IPS-18c (cell line): ENCODE data around the gene ZNF219.

ENCODE experiments used
- H3K4me3 ChIP-seq: 2 replicates; pipeline ENCODE4 v1.7.0; 2013; ENCODE audit warnings: low read depth, mild to moderate bottlenecking, low read length, moderate library complexity; ENCODE audit not compliant: insufficient read depth
- H3K9me3 ChIP-seq: one replicate; pipeline ENCODE4 v1.6.1; 2013; ENCODE audit warnings: mild to moderate bottlenecking, low read length, moderate library complexity; ENCODE audit not compliant: control insufficient read depth, insufficient read depth

The ZNF219 gene

GRCh38 chr14:21059842-21060613, 38.4 kb downstream of the ZNF219 start:
- Histone ChIP-seq H3K4me3 (no peak overlapping the region), H3K9me3 (no peaks in the 10 kb centered on the region)

- Histone ChIP-seq H3K9me3 (no peaks in the 10 kb centered on the region), H3K4me3 (no peak overlapping the region)
These were observed 39.6 kb downstream of the ZNF219 start for GRCh38 chr14:21058903-21059302.

- H3K9me3 ChIP-seq: no peaks in the 10 kb centered on the region
- H3K4me3 ChIP-seq: no peak within 1 kb of the TSS
These were observed 40.4 kb downstream of the ZNF219 start, which contains the start of gene RNASE8 for GRCh38 chr14:21057803-21058675. TSS of gene RNASE8 (plus strand) at chr14:21057822. CDS start at chr14:21057893, 71 bp downstream.

GRCh38 chr14:21056520-21057163, 41.8 kb downstream of the ZNF219 start:
- Histone ChIP-seq H3K4me3 (no peak overlapping the region), H3K9me3 (no peaks in the 10 kb centered on the region)

- Histone ChIP-seq H3K4me3 (no peak overlapping the region), H3K9me3 (no peaks in the 10 kb centered on the region)
These were observed 42.9 kb downstream of the ZNF219 start for GRCh38 chr14:21055432-21056117.

GRCh38 chr14:21054768-21055145, 43.7 kb downstream of the ZNF219 start:
- Histone ChIP-seq H3K4me3 (no peak overlapping the region), H3K9me3 (no peaks in the 10 kb centered on the region)

- no peaks in the 10 kb centered on the region for H3K9me3 ChIP-seq
- no peak overlapping the region for H3K4me3 ChIP-seq
These were observed 44.2 kb downstream of the ZNF219 start for GRCh38 chr14:21054123-21054767.

- no peaks in the 10 kb centered on the region for H3K9me3 ChIP-seq
- no peak overlapping the region for H3K4me3 ChIP-seq
These were observed 45.0 kb downstream of the ZNF219 start for GRCh38 chr14:21053184-21054122.

- Histone ChIP-seq H3K4me3 (no peak overlapping the region), H3K9me3 (no peaks in the 10 kb centered on the region)
These were observed 47.9 kb downstream of the ZNF219 start for GRCh38 chr14:21050597-21050996.

- Histone ChIP-seq H3K4me3 (no peak overlapping the region), H3K9me3 (no peaks in the 10 kb centered on the region)
These were observed 49.2 kb downstream of the ZNF219 start for GRCh38 chr14:21049271-21049673.

- no peaks in the 10 kb centered on the region for H3K9me3 ChIP-seq
- H3K4me3 ChIP-seq: no peak overlapping the region
These were observed 49.8 kb downstream of the ZNF219 start for GRCh38 chr14:21048638-21049037.

GRCh38 chr14:21047378-21047781, 51.1 kb downstream of the ZNF219 start:
- H3K9me3 ChIP-seq: no peaks in the 10 kb centered on the region
- H3K4me3 ChIP-seq: no peak overlapping the region

- Histone ChIP-seq H3K9me3 (no peaks in the 10 kb centered on the region), H3K4me3 (no peak overlapping the region)
These were observed 54.4 kb downstream of the ZNF219 start for GRCh38 chr14:21043974-21044618.

- H3K9me3 ChIP-seq: no peaks in the 10 kb centered on the region
- H3K4me3 ChIP-seq: no peak overlapping the region
These were observed 55.0 kb downstream of the ZNF219 start for GRCh38 chr14:21043387-21043973.

- Histone ChIP-seq H3K4me3 (no peak overlapping the region), H3K9me3 (no peaks in the 10 kb centered on the region)
These were observed 55.5 kb downstream of the ZNF219 start for GRCh38 chr14:21042918-21043317.
